WTC11 (cell line): ENCODE results near the gene FGF12. TPM values are rescaled to one million over a fixed set of nuclear protein-coding genes. Genes with fewer than 3 reads are reported as not detected.
"Not testable (repeated sequence)": the region's sequence is repeated elsewhere in the genome, so short reads cannot be mapped to it uniquely, and the experiment has no call there.

Source experiments
- ATAC-seq: fragments of 200-7000 bp; cut with Tn5 transposase; 2 replicates; pipeline ENCODE4 v1.10.0; 2021; ENCODE audit warnings: mild to moderate bottlenecking, moderate library complexity
- CTCF ChIA-PET: fragments of 300-600 bp; sonication (Branson Sonifier 250); formaldehyde crosslinking; loops from one replicate; lab custom pipeline; 2021; ENCODE audit warnings: antibody characterized with exemption; lab: Charles Lee
- POLR2A ChIA-PET: fragments of 350-600 bp; sonication (Branson Sonifier 250); formaldehyde crosslinking; loops from one replicate; lab custom pipeline; 2021; ENCODE audit warnings: antibody characterized with exemption; lab: Charles Lee
- DNase-seq: peaks from one replicate; pipeline ENCODE4 v3.0.0; 2021; ENCODE audit warnings: low spot score
- H3K27ac Mint-ChIP-seq: 2 replicates; pipeline ENCODE4 v1.8.0; 2021; ENCODE audit warnings: mixed read lengths
- H3K27me3 Mint-ChIP-seq: 2 replicates; pipeline ENCODE4 v1.8.0; 2021; ENCODE audit warnings: low read depth, mild to moderate bottlenecking, moderate library complexity, mixed read lengths
- H3K36me3 Mint-ChIP-seq: 2 replicates; pipeline ENCODE4 v1.8.0; 2021; ENCODE audit warnings: mixed read lengths
- H3K4me1 Mint-ChIP-seq: 2 replicates; pipeline ENCODE4 v1.8.0; 2022; ENCODE audit warnings: mixed read lengths
- H3K4me3 Mint-ChIP-seq: 2 replicates; pipeline ENCODE4 v1.8.0; 2021; ENCODE audit warnings: mild to moderate bottlenecking, moderate library complexity, mixed read lengths
- H3K9me3 Mint-ChIP-seq: 2 replicates; pipeline ENCODE4 v1.8.0; 2021; ENCODE audit warnings: mixed read lengths
- ELF4 ChIP-seq: sonication (generic); formaldehyde crosslinking; IDR thresholded peaks from 2 replicates; pipeline ENCODE4 v1.8.1; 2022; ENCODE audit warnings: low read depth, mild to moderate bottlenecking, moderate library complexity, missing genetic modification reagents
- FOXJ3 ChIP-seq: sonication (generic); formaldehyde crosslinking; IDR thresholded peaks from 2 replicates; pipeline ENCODE4 v1.9.0; 2021; ENCODE audit warnings: missing genetic modification reagents, mild to moderate bottlenecking, borderline replicate concordance
- GRHL2 ChIP-seq: fragments of 250-450 bp; sonication (Bioruptor Pico); IDR thresholded peaks from 2 replicates; pipeline ENCODE4 v1.8.0; 2022; ENCODE audit warnings: mild to moderate bottlenecking, moderate library complexity; ENCODE audit not compliant: insufficient replicate concordance, severe bottlenecking
- HMGA2 ChIP-seq: fragments of 250-450 bp; sonication (Bioruptor Pico); IDR thresholded peaks from 2 replicates; pipeline ENCODE4 v1.4.0; 2021; ENCODE audit warnings: mild to moderate bottlenecking, moderate library complexity
- MXD4 ChIP-seq: fragments of 250-450 bp; sonication (Bioruptor Pico); IDR thresholded peaks from 2 replicates; pipeline ENCODE4 v1.8.0; 2021; ENCODE audit warnings: mild to moderate bottlenecking, moderate library complexity, borderline replicate concordance
- NFATC4 ChIP-seq: fragments of 250-450 bp; sonication (Bioruptor Pico); IDR thresholded peaks from 2 replicates; pipeline ENCODE4 v1.9.0; 2021; ENCODE audit warnings: mild to moderate bottlenecking
- NR1H2 ChIP-seq: sonication (generic); formaldehyde crosslinking; IDR thresholded peaks from 2 replicates; pipeline ENCODE4 v1.9.0; 2021; ENCODE audit warnings: mild to moderate bottlenecking, moderate library complexity, missing genetic modification reagents
- PREB ChIP-seq: sonication (generic); formaldehyde crosslinking; IDR thresholded peaks from 2 replicates; pipeline ENCODE4 v1.8.1; 2022; ENCODE audit warnings: mild to moderate bottlenecking, missing genetic modification reagents, moderate library complexity, borderline replicate concordance
- RELA ChIP-seq: sonication (generic); formaldehyde crosslinking; IDR thresholded peaks from 2 replicates; pipeline ENCODE4 v1.8.1; 2022; ENCODE audit warnings: missing genetic modification reagents, mild to moderate bottlenecking, borderline replicate concordance
- RORB ChIP-seq: fragments of 250-450 bp; sonication (Bioruptor Pico); IDR thresholded peaks from 2 replicates; pipeline ENCODE4 v1.9.0; 2021; ENCODE audit warnings: mild to moderate bottlenecking
- SP1 ChIP-seq: sonication (generic); formaldehyde crosslinking; conservative IDR thresholded peaks from 2 replicates; pipeline ENCODE4 v1.8.1; 2022; ENCODE audit warnings: missing genetic modification reagents
- TEAD4 ChIP-seq: sonication (generic); formaldehyde crosslinking; IDR thresholded peaks from 2 replicates; pipeline ENCODE4 v1.8.0; 2022; ENCODE audit warnings: mild to moderate bottlenecking, missing genetic modification reagents
- ZBTB21 ChIP-seq: sonication (generic); formaldehyde crosslinking; IDR thresholded peaks from 2 replicates; pipeline ENCODE4 v1.8.1; 2023; ENCODE audit warnings: mild to moderate bottlenecking, missing genetic modification reagents, borderline replicate concordance
- total RNA-seq: library from RNA; stranded (reverse); gene quantifications from 3 replicates; pipeline ENCODE4 v1.2.3, GENCODE V29; 2021
- TF ChIP-seq, protein P1 (sequence below): sonication (generic); formaldehyde crosslinking; IDR thresholded peaks from 2 replicates; pipeline ENCODE4 v1.8.1; 2023; ENCODE audit warnings: mild to moderate bottlenecking, missing genetic modification reagents, moderate library complexity
- TF ChIP-seq, protein P2 (sequence below): fragments of 250-450 bp; sonication (Bioruptor Pico); IDR thresholded peaks from 2 replicates; pipeline ENCODE4 v2.1.2; 2022; ENCODE audit warnings: mild to moderate bottlenecking, moderate library complexity
- TF ChIP-seq, protein P3 (sequence below): sonication (generic); formaldehyde crosslinking; IDR thresholded peaks from 2 replicates; pipeline ENCODE4 v1.8.1; 2023; ENCODE audit warnings: mild to moderate bottlenecking, missing genetic modification reagents, moderate library complexity
- TF ChIP-seq, protein P4 (sequence below): fragments of 250-450 bp; sonication (Bioruptor Pico); IDR thresholded peaks from 2 replicates; pipeline ENCODE4 v1.9.0; 2021; ENCODE audit warnings: mild to moderate bottlenecking

FGF12 gene
- total RNA-seq, 1 experiment from 2014 or later, result 13.5 TPM

DNA sequence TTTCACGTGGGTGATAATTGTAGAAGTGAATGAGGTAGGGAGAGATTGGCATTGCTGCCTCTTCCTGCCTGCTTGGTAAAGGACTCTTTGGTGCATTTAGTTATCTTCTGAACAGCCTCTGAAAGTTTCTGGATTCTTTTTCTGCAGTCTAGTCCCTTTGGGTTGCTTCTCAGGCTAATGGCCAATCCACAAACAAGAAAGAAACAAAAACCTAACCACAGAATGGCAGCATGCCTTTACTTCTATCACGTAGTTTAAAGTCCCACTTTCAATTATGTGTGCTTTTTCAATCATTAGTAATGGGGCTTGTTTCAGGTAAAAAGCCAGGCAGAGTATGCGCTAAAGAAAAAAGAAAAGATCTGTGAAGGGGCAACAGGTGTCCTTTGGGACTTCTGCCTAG is 7.4 kb downstream of the FGF12 start:
- Mint-ChIP-seq H3K27me3 (no peaks in the 10 kb centered on the region), H3K36me3 (no peaks in the 10 kb centered on the region), H3K4me1 (peaks cover 44% of the 10 kb centered on the region), H3K9me3 (no peaks in the 10 kb centered on the region), H3K27ac (no peak overlapping the region), H3K4me3 (no peak overlapping the region)
- CTCF ChIA-PET, result no interaction called here
- POLR2A ChIA-PET, result no interaction called here
- TF ChIP-seq HMGA2 (CRISPR knock-in tag), result no peak
- no peak for TF ChIP-seq RORB (CRISPR knock-in tag)
- no peak for ATAC-seq
- no peak for DNase-seq

DNA sequence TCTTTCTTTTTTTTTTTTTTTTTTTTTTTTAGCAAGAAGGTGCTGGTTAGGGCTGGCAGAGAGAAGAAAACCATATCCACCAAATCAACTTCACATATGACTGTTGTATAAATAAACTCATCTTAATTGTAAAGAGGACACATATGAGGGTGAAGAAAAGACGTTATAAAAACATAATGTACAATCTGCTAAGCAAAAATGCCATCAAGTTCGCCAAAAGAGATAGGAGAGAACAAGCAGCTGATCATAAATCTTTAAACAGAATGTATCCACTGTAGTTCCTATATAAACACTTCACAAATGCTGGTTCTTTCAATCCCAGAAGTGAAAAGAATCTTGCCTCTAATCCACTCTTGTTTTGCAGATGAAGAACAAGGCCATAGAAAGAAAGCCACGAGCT is 9.2 kb downstream of the FGF12 start:
- no peak for ATAC-seq
- TF ChIP-seq RELA (CRISPR knock-in tag), result no peak
- TF ChIP-seq, protein P1, sequence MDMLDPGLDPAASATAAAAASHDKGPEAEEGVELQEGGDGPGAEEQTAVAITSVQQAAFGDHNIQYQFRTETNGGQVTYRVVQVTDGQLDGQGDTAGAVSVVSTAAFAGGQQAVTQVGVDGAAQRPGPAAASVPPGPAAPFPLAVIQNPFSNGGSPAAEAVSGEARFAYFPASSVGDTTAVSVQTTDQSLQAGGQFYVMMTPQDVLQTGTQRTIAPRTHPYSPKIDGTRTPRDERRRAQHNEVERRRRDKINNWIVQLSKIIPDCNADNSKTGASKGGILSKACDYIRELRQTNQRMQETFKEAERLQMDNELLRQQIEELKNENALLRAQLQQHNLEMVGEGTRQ (CRISPR knock-in tag), result no peak
- TF ChIP-seq, protein P2, sequence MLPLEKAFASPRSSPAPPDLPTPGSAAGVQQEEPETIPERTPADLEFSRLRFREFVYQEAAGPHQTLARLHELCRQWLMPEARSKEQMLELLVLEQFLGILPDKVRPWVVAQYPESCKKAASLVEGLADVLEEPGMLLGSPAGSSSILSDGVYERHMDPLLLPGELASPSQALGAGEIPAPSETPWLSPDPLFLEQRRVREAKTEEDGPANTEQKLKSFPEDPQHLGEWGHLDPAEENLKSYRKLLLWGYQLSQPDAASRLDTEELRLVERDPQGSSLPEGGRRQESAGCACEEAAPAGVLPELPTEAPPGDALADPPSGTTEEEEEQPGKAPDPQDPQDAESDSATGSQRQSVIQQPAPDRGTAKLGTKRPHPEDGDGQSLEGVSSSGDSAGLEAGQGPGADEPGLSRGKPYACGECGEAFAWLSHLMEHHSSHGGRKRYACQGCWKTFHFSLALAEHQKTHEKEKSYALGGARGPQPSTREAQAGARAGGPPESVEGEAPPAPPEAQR (CRISPR knock-in tag), result no peak
- TF ChIP-seq, all 79 proteins: peak for 0
- H3K4me1 Mint-ChIP-seq, result peaks cover 39% of the 10 kb centered on the region
- CTCF ChIA-PET, result interaction anchor here (0.7 to 1.3 kb wide), 2 partner anchors 29 to 54 kb away, joined by 3 to 4 read pairs; no protein-coding TSS in a partner anchor
- no peak overlapping the region for H3K27ac Mint-ChIP-seq
- H3K27me3 Mint-ChIP-seq, result no peaks in the 10 kb centered on the region
- DNase-seq, result no peak
- H3K36me3 Mint-ChIP-seq, result no peaks in the 10 kb centered on the region
- H3K9me3 Mint-ChIP-seq, result no peaks in the 10 kb centered on the region
- H3K4me3 Mint-ChIP-seq, result no peak overlapping the region
- POLR2A ChIA-PET, result interaction anchor here (1.0 kb wide), 1 partner anchor 9 kb away, joined by 5 read pairs; the partner anchor contains the start of gene FGF12

DNA sequence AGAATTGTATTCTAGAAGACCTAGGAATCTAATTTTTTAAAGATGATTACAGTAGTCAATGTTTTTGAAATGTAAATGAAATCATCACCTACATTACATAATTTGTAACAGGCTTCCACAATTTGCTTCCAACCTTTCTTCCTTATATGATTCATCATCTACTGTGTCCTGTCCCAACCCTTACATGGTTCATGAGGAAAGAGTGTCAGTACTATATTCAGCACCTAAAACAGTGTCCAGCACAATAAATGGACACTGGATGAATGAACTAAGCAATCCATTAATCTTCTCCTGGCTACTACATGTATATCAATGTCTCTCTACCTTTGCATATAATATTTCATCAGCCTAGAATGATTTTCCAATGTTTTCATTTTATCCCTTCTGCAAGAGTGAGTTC is 12.2 kb downstream of the FGF12 start:
- Mint-ChIP-seq H3K4me1 (peaks cover 30% of the 10 kb centered on the region), H3K27me3 (no peaks in the 10 kb centered on the region), H3K27ac (no peak overlapping the region), H3K4me3 (no peak overlapping the region), H3K9me3 (peaks cover 16% of the 10 kb centered on the region), H3K36me3 (peaks cover 11% of the 10 kb centered on the region)
- ChIA-PET POLR2A (no interaction called here), CTCF (no interaction called here)
- no peak for DNase-seq
- TF ChIP-seq SP1 (CRISPR knock-in tag) (no peak), PREB (CRISPR knock-in tag) (no peak), MXD4 (CRISPR knock-in tag) (no peak), NR1H2 (no peak), HMGA2 (CRISPR knock-in tag) (no peak), ELF4 (no peak), ZBTB21 (CRISPR knock-in tag) (no peak), NFATC4 (CRISPR knock-in tag) (no peak), FOXJ3 (CRISPR knock-in tag) (no peak), TEAD4 (CRISPR knock-in tag) (no peak), GRHL2 (CRISPR knock-in tag) (no peak)
- TF ChIP-seq, protein P3, sequence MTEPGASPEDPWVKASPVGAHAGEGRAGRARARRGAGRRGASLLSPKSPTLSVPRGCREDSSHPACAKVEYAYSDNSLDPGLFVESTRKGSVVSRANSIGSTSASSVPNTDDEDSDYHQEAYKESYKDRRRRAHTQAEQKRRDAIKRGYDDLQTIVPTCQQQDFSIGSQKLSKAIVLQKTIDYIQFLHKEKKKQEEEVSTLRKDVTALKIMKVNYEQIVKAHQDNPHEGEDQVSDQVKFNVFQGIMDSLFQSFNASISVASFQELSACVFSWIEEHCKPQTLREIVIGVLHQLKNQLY (CRISPR knock-in tag), result no peak
- TF ChIP-seq, protein P4, sequence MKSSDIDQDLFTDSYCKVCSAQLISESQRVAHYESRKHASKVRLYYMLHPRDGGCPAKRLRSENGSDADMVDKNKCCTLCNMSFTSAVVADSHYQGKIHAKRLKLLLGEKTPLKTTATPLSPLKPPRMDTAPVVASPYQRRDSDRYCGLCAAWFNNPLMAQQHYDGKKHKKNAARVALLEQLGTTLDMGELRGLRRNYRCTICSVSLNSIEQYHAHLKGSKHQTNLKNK (CRISPR knock-in tag), result no peak
- TF ChIP-seq, protein P2 (CRISPR knock-in tag), result no peak
- no peak for ATAC-seq

- ATAC-seq, H3K27me3 Mint-ChIP-seq, CTCF ChIA-PET, H3K4me3 Mint-ChIP-seq, POLR2A ChIA-PET, H3K27ac Mint-ChIP-seq, H3K4me1 Mint-ChIP-seq, DNase-seq: not testable (repeated sequence)
- Mint-ChIP-seq H3K9me3 (peaks cover 20% of the 10 kb centered on the region), H3K36me3 (peaks cover 11% of the 10 kb centered on the region)
These were observed 16.2 kb downstream of the FGF12 start for GRCh38 chr3:192711126-192711525.
